GM19452 (cell line): ENCODE measurements around the gene FHIT.

Experiments
- ATAC-seq: cut with Tn5 transposase; IDR thresholded peaks from one replicate; pipeline ENCODE4 v1.9.1; 2021; ENCODE audit not compliant: unreplicated experiment

FHIT gene

GRCh38 chr3:60779637-60780036 lies 471.6 kb downstream of the FHIT start:
- no peak for ATAC-seq

GRCh38 chr3:60775985-60776384 lies 475.3 kb downstream of the FHIT start:
- ATAC-seq = no peak

DNA sequence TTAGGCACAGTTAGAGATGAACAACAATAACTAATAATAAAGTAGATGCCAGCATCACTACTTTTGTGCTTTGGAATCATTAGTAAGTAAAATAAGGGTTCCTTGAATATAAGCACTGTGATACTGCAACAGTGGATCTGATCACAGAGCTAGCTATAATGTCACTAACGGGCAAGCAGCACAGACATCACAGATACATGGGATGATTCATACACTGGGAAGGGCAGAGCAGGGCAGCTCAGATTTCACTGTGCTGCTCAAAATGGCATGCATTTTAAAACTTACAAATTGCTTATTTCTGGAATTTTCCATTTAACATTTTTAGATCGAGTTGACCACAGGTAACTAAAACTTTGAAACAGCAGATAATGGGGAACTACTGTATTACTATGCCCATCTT lies 476.6 kb downstream of the FHIT start:
- ATAC-seq = no peak

GRCh38 chr3:60772584-60772983 lies 478.7 kb downstream of the FHIT start:
- ATAC-seq = no peak

- ATAC-seq = no peak
Observed at GRCh38 chr3:60771766-60772165, 479.5 kb downstream of the FHIT start.

GRCh38 chr3:60770532-60770931 lies 480.7 kb downstream of the FHIT start:
- no peak for ATAC-seq

- no peak for ATAC-seq
Observed at GRCh38 chr3:60767536-60767935, 483.7 kb downstream of the FHIT start.

DNA sequence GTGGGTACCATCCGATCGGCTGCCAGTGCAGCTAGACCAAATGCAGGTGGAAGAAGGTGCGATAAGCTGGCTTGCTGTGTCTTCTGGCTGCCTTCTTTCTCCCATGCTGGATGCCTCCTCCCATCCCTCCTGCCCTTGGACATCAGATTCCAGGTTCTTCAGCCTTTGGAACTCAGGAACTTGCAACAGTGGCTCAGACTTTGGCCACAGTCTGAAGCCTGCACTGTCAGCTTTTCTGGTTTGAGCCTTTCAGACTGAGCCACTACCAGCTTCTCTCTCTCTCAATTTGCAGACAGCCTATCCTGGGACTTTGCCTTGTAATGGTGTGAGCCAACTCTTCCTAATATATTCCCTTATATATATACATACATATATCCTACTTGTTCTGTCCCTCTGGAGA lies 485.5 kb downstream of the FHIT start:
- ATAC-seq = no peak

GRCh38 chr3:60764870-60765269 lies 486.4 kb downstream of the FHIT start:
- ATAC-seq = no peak

DNA sequence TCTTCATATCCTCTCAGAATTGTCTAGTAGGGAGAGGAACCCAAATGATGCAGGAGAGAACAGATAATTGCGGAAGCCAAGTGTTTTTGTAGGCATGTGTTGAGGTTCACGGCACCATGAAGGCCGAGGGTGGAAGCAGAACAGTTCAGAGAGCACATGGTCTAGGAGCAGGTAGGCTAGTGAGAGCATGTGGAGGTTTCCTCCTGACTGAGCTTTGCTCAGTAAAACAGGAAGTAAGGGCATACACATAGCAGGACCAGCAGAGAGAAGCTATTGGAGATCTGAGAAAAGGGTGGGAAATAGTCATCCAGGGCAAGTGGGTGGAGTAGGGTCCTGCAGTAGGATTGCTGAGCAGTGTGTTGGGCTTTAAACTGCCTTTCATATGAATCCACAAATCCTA lies 491.1 kb downstream of the FHIT start:
- ATAC-seq = no peak

GRCh38 chr3:60759439-60759838 lies 491.8 kb downstream of the FHIT start:
- ATAC-seq = no peak

DNA sequence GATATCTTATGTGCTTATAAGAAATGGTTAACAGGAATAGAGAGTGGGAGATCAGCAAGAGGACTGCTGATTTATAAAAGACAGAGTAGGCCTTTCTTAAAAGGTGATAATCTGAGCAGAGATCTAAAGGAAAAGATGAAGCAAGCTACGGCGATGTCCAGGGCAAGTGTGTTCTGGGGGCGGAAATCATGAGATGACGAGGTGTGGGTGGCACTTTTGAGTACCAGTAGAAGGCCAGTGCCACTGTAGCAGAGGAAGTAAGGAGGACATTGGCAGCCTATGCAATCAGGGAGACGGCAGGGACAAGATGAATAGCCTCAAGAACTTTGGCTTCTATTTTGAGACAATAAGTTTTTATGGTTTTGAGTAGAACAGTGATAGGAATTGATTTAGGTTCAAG lies 492.4 kb downstream of the FHIT start:
- no peak for ATAC-seq

DNA sequence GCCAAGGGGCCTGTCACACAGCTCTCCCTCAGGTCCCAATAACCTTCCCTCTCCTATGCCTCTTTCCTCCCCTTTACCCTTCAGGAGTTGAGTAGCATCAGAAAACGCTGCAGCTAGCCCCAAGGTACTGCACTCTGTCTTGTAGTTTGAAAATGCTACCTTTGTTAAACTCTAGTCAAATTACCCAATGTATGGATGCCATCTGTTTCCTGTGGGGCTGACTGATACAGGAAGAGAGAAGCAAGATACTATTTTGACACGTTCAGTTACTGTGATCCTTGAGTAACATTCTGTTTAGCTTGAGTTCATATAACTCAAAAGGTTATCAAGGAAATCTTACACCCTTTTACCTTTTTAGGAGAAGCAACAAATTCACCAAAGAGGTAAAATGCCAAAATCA lies 493.1 kb downstream of the FHIT start:
- no peak for ATAC-seq

- ATAC-seq = no peak
Observed at GRCh38 chr3:60757724-60758123, 493.5 kb downstream of the FHIT start.

DNA sequence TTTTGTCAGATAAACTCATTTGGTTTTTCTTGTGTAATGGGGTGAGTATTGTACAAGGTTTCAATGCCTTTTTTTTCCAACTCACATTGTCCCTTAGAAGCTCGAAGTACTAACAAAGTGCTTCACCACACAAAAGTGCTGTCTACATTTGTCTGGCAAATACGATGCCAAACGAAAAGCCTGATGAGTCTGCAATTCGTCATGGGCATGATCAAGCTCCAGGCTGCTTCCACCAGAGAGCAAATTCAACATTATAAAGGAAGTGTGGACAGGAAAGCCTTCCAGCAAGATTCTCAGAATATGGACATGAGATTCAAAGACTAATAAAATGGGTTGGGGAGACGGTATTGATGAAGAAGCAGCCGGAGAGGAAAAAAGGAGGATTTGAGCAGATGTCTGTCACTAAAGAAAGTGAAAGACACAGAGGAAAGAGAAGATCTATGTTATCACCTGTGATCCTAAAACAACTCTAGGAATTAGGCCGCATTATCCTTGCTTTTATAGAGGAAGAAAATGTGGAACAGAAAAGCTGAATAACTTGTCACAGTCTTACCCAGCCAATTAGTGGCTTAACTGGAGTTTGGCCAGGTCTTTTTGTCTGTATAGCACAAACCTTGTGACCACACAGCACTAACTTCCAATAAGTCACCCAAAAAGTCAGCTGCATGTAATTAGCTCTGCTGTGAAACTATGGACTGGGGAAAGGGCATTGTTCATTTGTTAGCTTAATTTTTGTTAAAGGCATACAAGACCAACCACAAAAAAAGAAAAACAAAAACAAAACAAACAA lies 494.8 kb downstream of the FHIT start:
- no peak for ATAC-seq

DNA sequence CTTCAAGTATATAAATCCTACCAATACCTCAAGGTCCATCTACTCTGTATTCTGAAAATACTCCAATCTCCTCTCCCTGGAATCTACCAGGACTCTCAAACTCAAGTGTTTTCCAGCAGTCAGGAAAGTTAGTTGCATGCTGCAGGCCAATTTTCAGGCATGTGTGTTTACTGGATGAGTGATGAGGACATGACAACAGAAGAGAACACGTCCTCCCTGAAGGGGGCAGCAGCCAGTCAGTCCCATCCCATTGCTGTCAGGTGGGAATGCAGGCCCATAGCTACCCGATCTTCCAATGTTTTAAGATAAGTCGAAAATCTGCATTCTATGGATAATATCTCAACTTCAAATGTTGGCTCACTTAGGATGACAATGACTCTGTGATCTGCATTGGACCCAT lies 496.2 kb downstream of the FHIT start:
- ATAC-seq = no peak

GRCh38 chr3:60754617-60755016 lies 496.6 kb downstream of the FHIT start:
- ATAC-seq = no peak

DNA sequence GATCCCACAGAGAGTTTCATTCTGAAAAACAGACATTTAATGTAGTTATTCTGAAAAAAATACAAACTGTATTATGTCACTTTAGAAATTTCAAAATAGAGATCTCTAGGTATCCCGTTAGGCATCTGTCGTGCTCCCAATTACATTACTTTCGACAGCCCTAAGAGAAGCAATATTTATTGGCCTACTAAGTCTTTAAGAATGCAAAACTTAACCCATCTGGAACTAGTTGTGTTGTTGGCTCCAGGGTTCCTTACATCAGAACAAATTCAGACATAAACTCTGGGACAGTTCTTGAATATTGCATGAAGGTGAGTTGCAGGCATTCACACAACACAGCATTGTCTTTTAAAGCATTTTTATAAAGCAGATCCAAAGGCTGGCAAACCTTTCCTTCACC lies 498.4 kb downstream of the FHIT start:
- ATAC-seq = no peak

DNA sequence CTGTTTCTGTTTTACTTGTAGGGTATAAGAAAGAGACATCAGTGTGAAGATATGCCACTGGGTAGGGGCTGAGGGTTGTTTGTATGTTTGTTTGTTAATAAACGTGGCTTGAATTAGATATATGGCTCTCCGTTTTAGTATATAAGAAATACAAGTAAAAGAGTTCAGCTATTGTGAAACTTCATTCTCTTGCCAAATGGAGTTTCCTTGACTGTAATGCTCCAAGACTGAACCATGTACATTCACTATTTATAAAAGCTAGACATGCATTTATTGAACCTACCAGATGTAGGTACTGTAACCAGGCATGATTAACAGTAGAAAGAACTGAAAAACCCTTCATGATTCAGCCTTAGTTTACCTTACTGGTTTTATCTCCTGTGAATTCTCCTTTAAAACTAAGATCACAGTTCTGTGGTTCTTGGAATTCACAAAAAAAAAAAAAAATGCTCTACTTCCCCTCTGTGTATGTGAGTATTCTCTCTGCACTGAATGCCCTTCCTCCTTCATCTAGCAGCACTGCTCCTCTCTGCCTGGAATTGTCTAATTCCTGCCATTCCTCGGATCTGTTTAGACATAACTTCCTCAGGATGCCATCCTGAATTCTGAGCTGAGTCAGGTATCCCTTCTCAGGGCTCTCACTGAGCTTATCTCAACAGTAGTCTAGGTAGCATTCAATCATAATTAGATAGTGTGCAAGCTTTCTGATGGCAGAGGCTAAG lies 504.4 kb downstream of the FHIT start:
- ATAC-seq = no peak

GRCh38 chr3:60746043-60746638 lies 505.1 kb downstream of the FHIT start:
- no peak for ATAC-seq

- no peak for ATAC-seq
Observed at GRCh38 chr3:60743631-60744164, 507.6 kb downstream of the FHIT start.

DNA sequence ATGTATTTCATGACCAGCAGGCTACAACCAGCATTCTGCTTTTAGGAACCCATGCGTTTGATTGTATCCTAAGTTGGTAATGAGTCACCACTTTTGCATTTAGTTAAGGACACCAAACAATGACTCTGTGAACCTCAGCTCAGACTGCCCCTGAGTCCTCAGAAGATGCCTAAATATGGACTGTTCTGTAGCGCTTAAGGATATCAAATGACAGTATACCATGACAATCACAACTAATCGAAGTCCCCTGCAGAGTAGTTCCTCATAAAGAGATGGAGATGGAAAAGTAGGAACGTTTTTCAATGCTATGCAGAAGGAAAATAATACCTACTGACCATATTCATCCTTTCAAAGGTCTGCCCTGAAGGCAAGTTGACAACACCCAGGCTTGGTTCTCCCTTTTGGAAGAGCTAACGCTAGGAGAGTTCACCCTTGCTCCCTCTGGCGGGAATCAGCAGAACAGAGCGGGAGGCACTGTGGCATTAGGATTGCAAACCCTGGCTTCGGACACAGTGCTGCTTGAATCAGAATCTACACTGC lies 508.6 kb downstream of the FHIT start:
- no peak for ATAC-seq
